ENCODE measurements around the gene GLT8D2.

Gene GLT8D2

GRCh38 chr12:103944964-103945363 lies 105.0 kb downstream of the GLT8D2 start:
- no peak for DNase-seq
